Astrocyte (in vitro differentiated cells and primary cell): ENCODE measurements around the gene ZNF740. TPM values are rescaled to one million over a fixed set of nuclear protein-coding genes. Genes with fewer than 3 reads are reported as not detected.
A peak's percentile ranks its signal among the peaks of the same experiment; 100 is the strongest.

Experiments
- DNase-seq: peaks from one replicate; pipeline ENCODE4 v3.0.0-alpha.2; 2010; ENCODE audit warnings: low read depth
- FAIRE-seq: peaks from 2 replicates; lab custom pipeline; 2011; peaks lifted over from hg19 to GRCh38; lab: Jason Lieb, UNC
- H2AFZ ChIP-seq: 2 replicates; pipeline ENCODE4 v1.6.0; 2012; ENCODE audit warnings: low read depth, low read length, inconsistent platforms
- H3K27ac ChIP-seq: 2 replicates; pipeline ENCODE4 v1.5.1; 2011; ENCODE audit warnings: low read depth, low read length, inconsistent platforms
- H3K27me3 ChIP-seq: 2 replicates; pipeline ENCODE4 v1.6.0; 2011; ENCODE audit warnings: low read length, inconsistent platforms; ENCODE audit not compliant: insufficient read depth
- H3K36me3 ChIP-seq: 2 replicates; pipeline ENCODE4 v1.5.1; 2011; ENCODE audit warnings: low read length, inconsistent platforms; ENCODE audit not compliant: insufficient read depth
- H3K4me1 ChIP-seq: 2 replicates; pipeline ENCODE4 v1.5.1; 2011; ENCODE audit warnings: low read length, inconsistent platforms; ENCODE audit not compliant: insufficient read depth
- H3K4me2 ChIP-seq: 2 replicates; pipeline ENCODE4 v1.6.0; 2012; ENCODE audit warnings: low read length, inconsistent platforms
- H3K4me3 ChIP-seq: 2 replicates; pipeline ENCODE4 v1.5.1; 2011; ENCODE audit warnings: low read depth, mild to moderate bottlenecking, low read length, inconsistent platforms; ENCODE audit not compliant: insufficient read depth
- H3K79me2 ChIP-seq: 2 replicates; pipeline ENCODE4 v1.6.0; 2012; ENCODE audit warnings: mild to moderate bottlenecking, low read length, inconsistent platforms; ENCODE audit not compliant: insufficient read depth
- H3K9ac ChIP-seq: 2 replicates; pipeline ENCODE4 v1.6.0; 2012; ENCODE audit warnings: mild to moderate bottlenecking, low read length, inconsistent platforms
- H3K9me3 ChIP-seq: 2 replicates; pipeline ENCODE4 v1.5.1; 2012; ENCODE audit warnings: low read depth, mild to moderate bottlenecking, low read length, inconsistent platforms; ENCODE audit not compliant: insufficient read depth
- H4K20me1 ChIP-seq: 2 replicates; pipeline ENCODE4 v1.6.0; 2012; ENCODE audit warnings: low read length, inconsistent platforms; ENCODE audit not compliant: insufficient read depth
- H3K27ac Mint-ChIP-seq: one replicate; pipeline ENCODE4 v1.8.0; 2021; ENCODE audit warnings: mild to moderate bottlenecking, mixed read lengths; ENCODE audit not compliant: unreplicated experiment
- H3K27me3 Mint-ChIP-seq: one replicate; pipeline ENCODE4 v1.8.0; 2021; ENCODE audit warnings: low read depth, mixed read lengths; ENCODE audit not compliant: unreplicated experiment
- H3K36me3 Mint-ChIP-seq: one replicate; pipeline ENCODE4 v1.8.0; 2021; ENCODE audit warnings: low read depth, mixed read lengths; ENCODE audit not compliant: unreplicated experiment
- H3K4me1 Mint-ChIP-seq: one replicate; pipeline ENCODE4 v1.8.0; 2021; ENCODE audit warnings: low read depth, mixed read lengths; ENCODE audit not compliant: unreplicated experiment
- H3K4me3 Mint-ChIP-seq: one replicate; pipeline ENCODE4 v1.8.0; 2021; ENCODE audit warnings: mild to moderate bottlenecking, moderate library complexity, mixed read lengths; ENCODE audit not compliant: unreplicated experiment
- H3K9me3 Mint-ChIP-seq: one replicate; pipeline ENCODE4 v1.8.0; 2021; ENCODE audit warnings: mild to moderate bottlenecking, mixed read lengths; ENCODE audit not compliant: unreplicated experiment
- CTCF ChIP-seq: IDR thresholded peaks from 2 replicates; pipeline ENCODE4 v1.5.1; 2011; ENCODE audit warnings: low read depth, mild to moderate bottlenecking, inconsistent platforms, low read length, moderate library complexity; ENCODE audit not compliant: insufficient read depth
- EZH2 ChIP-seq: IDR thresholded peaks from 2 replicates; pipeline ENCODE4 v1.6.1; 2012; ENCODE audit warnings: mild to moderate bottlenecking, low read length, inconsistent platforms; ENCODE audit not compliant: insufficient read depth
- total RNA-seq: library from RNA; stranded (reverse); gene quantifications from 2 replicates; pipeline ENCODE4 v1.2.1, GENCODE V29; 2021

ZNF740 gene
- total RNA-seq, 1 donor from 2014 or later = 31.0 TPM

- Histone ChIP-seq H3K4me1 (peaks cover 9% of the 10 kb centered on the region), H3K4me2 (no peak overlapping the region), H3K27me3 (no peaks in the 10 kb centered on the region), H3K79me2 (peaks cover 12% of the 10 kb centered on the region), H3K4me3 (no peak overlapping the region), H3K36me3 (peaks cover 2% of the 10 kb centered on the region), H4K20me1 (peaks cover 23% of the 10 kb centered on the region), H3K9me3 (no peaks in the 10 kb centered on the region), H2AFZ (no peak overlapping the region), H3K27ac (no peak overlapping the region), H3K9ac (no peak overlapping the region)
- Mint-ChIP-seq H3K36me3 (peaks cover 23% of the 10 kb centered on the region), H3K27me3 (peaks cover 8% of the 10 kb centered on the region), H3K27ac (no peak overlapping the region), H3K4me1 (peaks cover 21% of the 10 kb centered on the region), H3K9me3 (no peaks in the 10 kb centered on the region), H3K4me3 (no peak overlapping the region)
- TF ChIP-seq EZH2 (no peak), CTCF (peak; percentile 12)
- FAIRE-seq (no peak), DNase-seq (no peak)
These were observed 31.2 kb downstream of the ZNF740 start for GRCh38 chr12:53211476-53212381.

- Mint-ChIP-seq H3K27me3 (peaks cover 8% of the 10 kb centered on the region), H3K4me1 (peaks cover 27% of the 10 kb centered on the region), H3K27ac (peak overlapping the region; percentile 66), H3K4me3 (no peak overlapping the region), H3K36me3 (peaks cover 23% of the 10 kb centered on the region), H3K9me3 (no peaks in the 10 kb centered on the region)
- TF ChIP-seq CTCF (no peak), EZH2 (no peak)
- no peak overlapping the region for H3K4me2 ChIP-seq
- no peak for FAIRE-seq
- no peak overlapping the region for H3K9ac ChIP-seq
- H3K27ac ChIP-seq = no peak overlapping the region
- H4K20me1 ChIP-seq = peaks cover 30% of the 10 kb centered on the region
- no peaks in the 10 kb centered on the region for H3K27me3 ChIP-seq
- peaks cover 2% of the 10 kb centered on the region for H3K36me3 ChIP-seq
- DNase-seq = no peak
- peaks cover 24% of the 10 kb centered on the region for H3K79me2 ChIP-seq
- peaks cover 20% of the 10 kb centered on the region for H3K4me1 ChIP-seq
- no peak overlapping the region for H2AFZ ChIP-seq
- no peak overlapping the region for H3K4me3 ChIP-seq
- no peaks in the 10 kb centered on the region for H3K9me3 ChIP-seq
These were observed 32.4 kb downstream of the ZNF740 start for GRCh38 chr12:53212931-53213330.

- Mint-ChIP-seq H3K4me3 (no peak overlapping the region), H3K4me1 (peaks cover 30% of the 10 kb centered on the region)
- no peak for FAIRE-seq
These were observed 32.8 kb downstream of the ZNF740 start for GRCh38 chr12:53213348-53213747.

More at GRCh38 chr12:53213348-53213747, 32.8 kb downstream of the ZNF740 start:
- Mint-ChIP-seq H3K9me3 (no peaks in the 10 kb centered on the region), H3K27ac (peak overlapping the region; percentile 66), H3K36me3 (peaks cover 23% of the 10 kb centered on the region), H3K27me3 (peaks cover 8% of the 10 kb centered on the region)
- H3K9me3 ChIP-seq = no peaks in the 10 kb centered on the region
- no peak overlapping the region for H3K27ac ChIP-seq
- peaks cover 24% of the 10 kb centered on the region for H3K4me1 ChIP-seq
- H3K9ac ChIP-seq = no peak overlapping the region
- H3K4me3 ChIP-seq = no peak overlapping the region
- H3K4me2 ChIP-seq = no peak overlapping the region
- TF ChIP-seq CTCF (peak; percentile 82), EZH2 (no peak)
- peaks cover 2% of the 10 kb centered on the region for H3K36me3 ChIP-seq
- H3K79me2 ChIP-seq = peaks cover 28% of the 10 kb centered on the region
- H2AFZ ChIP-seq = no peak overlapping the region
- peaks cover 35% of the 10 kb centered on the region for H4K20me1 ChIP-seq
- peak; percentile 27 for DNase-seq
- no peaks in the 10 kb centered on the region for H3K27me3 ChIP-seq
